Mucosa of descending colon (tissue), 3 donors: Measurements from ENCODE around the gene ZNF385D. TPM values are rescaled to one million over a fixed set of nuclear protein-coding genes. Genes with fewer than 3 reads are reported as not detected.

Source experiments
- ATAC-seq: fragments of 200-7000 bp; cut with Tn5 transposase; one replicate; pipeline ENCODE4 v1.9.1; 2020; ENCODE audit warnings: mild to moderate bottlenecking, moderate library complexity
- DNase-seq, 3 donors: peaks; one replicate each; pipeline ENCODE4 v3.0.0-alpha.2; 2020
- H3K36me3 ChIP-seq: fragments of 200-600 bp; one replicate; pipeline ENCODE4 v1.8.0; 2021; ENCODE audit warnings: low read depth, mild to moderate bottlenecking
- H3K4me1 ChIP-seq: fragments of 200-600 bp; one replicate; pipeline ENCODE4 v1.8.0; 2021; ENCODE audit warnings: low read depth, mild to moderate bottlenecking
- H3K4me3 ChIP-seq: fragments of 200-600 bp; one replicate; pipeline ENCODE4 v1.8.0; 2021; ENCODE audit warnings: mild to moderate bottlenecking
- H3K9me3 ChIP-seq: fragments of 200-600 bp; one replicate; pipeline ENCODE4 v1.8.0; 2021; ENCODE audit warnings: mild to moderate bottlenecking
- intact Hi-C, 2 donors: fragments of 100-400 bp; cut with DNase I in 1 of 2; cut with micrococcal nuclease in 1 of 2; formaldehyde crosslinking; loops; one replicate each; pipeline versions ENCODE4 v1.11.0 to v1.11.1; 2022; cut with DNase I, micrococcal nuclease
- total RNA-seq, 3 donors: library from RNA; stranded (reverse); fragmentation: NEBNext Ultra II Directional in 2 of 3; extraction: Animal tissue kit (Norgen Biotek cat#: 25700) in 2 of 3; gene quantifications; one replicate each; pipeline versions ENCODE4 v1.2.1 to v1.2.4, GENCODE V29; 2021 to 2023
- TF ChIP-seq, protein P1 (sequence below): fragments of 200-600 bp; IDR thresholded peaks from one replicate; pipeline ENCODE4 v1.8.0; 2022; ENCODE audit warnings: antibody characterized with exemption, mild to moderate bottlenecking
- donor health status: DM: no; HTN: no; CAD: no; lungs with moderate emphysema.
- donor health status: DM: no; HTN: no; CAD: no.
- donor health status: DM: no; HTN: yes; CAD: no.

ZNF385D gene
- total RNA-seq, 3 donors from 2014 or later, result 1.9 to 3.1 (median 2.8) TPM

DNA sequence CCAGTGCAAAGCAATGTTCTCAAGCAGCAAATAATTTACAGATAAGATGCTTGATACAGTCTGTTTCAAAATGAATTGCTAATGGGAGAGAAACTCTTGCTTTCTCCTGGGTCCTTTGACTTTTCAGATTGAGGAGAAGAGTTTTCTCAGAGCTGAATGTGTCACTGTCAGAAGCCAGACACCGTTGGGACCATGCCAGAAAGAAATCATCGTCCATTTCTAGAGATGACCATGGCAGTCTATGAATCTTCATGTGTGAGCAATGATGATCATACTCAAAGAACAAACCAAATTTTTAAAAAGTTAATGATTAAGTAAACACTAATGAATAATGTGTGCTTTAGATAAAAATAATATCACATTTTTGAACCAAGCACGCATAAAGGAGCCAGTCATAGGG is 77.6 kb downstream of the ZNF385D start:
- H3K4me1 ChIP-seq, result no peaks in the 10 kb centered on the region
- TF ChIP-seq, protein P1, sequence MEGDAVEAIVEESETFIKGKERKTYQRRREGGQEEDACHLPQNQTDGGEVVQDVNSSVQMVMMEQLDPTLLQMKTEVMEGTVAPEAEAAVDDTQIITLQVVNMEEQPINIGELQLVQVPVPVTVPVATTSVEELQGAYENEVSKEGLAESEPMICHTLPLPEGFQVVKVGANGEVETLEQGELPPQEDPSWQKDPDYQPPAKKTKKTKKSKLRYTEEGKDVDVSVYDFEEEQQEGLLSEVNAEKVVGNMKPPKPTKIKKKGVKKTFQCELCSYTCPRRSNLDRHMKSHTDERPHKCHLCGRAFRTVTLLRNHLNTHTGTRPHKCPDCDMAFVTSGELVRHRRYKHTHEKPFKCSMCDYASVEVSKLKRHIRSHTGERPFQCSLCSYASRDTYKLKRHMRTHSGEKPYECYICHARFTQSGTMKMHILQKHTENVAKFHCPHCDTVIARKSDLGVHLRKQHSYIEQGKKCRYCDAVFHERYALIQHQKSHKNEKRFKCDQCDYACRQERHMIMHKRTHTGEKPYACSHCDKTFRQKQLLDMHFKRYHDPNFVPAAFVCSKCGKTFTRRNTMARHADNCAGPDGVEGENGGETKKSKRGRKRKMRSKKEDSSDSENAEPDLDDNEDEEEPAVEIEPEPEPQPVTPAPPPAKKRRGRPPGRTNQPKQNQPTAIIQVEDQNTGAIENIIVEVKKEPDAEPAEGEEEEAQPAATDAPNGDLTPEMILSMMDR, result no peak
- intact Hi-C loops, result no loop called here
- ATAC-seq, result no peak
- H3K9me3 ChIP-seq, result no peaks in the 10 kb centered on the region
- H3K36me3 ChIP-seq, result no peaks in the 10 kb centered on the region
- no peak for DNase-seq
- no peak overlapping the region for H3K4me3 ChIP-seq

DNA sequence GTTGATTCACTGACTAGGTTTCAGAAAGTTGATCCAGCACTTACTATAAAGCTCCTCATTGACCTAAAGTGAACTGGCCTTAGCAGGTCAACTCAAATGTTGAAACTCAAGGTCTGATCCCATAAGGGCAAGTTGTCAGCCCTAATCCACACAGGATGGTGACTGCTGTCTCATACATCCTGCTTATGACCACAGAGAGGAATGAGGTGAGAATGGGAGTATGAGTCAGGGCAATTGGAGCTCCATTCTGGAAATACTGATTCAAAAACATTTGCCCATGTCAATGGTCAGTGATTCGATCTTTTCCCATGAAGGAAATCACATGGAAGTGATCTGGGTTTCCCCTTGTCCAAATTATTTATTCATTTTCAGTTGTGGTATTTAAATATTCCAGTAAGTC is 78.7 kb downstream of the ZNF385D start:
- ATAC-seq (no peak), DNase-seq (no peak)
- H3K4me1 ChIP-seq, result no peaks in the 10 kb centered on the region
- H3K9me3 ChIP-seq, result no peaks in the 10 kb centered on the region
- no peaks in the 10 kb centered on the region for H3K36me3 ChIP-seq
- TF ChIP-seq, protein P1, result no peak
- intact Hi-C loops, result no loop called here
- H3K4me3 ChIP-seq, result no peak overlapping the region

DNA sequence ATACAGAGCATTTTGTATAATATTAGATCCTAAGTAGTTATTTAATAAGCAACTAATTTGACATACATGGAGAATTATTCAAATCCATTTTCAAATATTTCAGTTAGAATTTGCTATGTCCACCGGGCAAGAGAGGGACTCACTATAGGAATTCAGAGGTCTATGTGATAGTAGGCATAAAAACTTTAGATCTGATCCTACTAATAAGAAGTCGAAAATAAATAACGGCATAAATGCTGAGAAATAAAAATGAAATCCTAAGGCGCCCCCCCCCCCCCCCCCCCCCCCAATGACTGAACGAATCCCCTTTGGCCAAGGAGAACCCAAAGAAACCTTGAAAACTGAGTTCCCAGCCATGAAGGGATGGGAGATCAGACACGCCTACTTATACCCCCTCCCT is 80.6 kb downstream of the ZNF385D start:
- Histone ChIP-seq H3K4me1 (no peaks in the 10 kb centered on the region), H3K36me3 (no peaks in the 10 kb centered on the region), H3K4me3 (no peak overlapping the region), H3K9me3 (no peaks in the 10 kb centered on the region)
- intact Hi-C loops, result no loop called here
- no peak for ATAC-seq
- TF ChIP-seq, protein P1, result no peak
- DNase-seq, result no peak

DNA sequence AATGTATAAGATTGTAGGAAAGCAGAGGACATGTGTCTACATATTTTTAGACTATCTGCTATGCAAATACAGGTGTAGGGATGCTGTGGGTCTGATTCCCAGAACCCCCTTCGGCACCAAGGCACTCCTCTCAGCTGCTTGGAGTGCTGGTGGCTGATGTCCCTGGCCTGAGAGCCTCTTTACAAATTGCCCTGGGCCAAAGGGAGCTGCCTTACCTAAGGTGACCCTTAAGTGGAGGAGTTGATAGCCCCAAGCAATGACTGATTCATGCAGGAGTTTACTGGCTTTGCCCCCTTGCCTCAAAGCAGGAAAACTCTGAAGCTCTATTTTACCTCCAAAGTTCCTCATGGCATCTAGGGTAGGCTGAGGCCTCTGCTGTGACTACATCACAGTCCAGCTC is 83.0 kb downstream of the ZNF385D start:
- no peaks in the 10 kb centered on the region for H3K36me3 ChIP-seq
- no peaks in the 10 kb centered on the region for H3K4me1 ChIP-seq
- no peaks in the 10 kb centered on the region for H3K9me3 ChIP-seq
- H3K4me3 ChIP-seq, result no peak overlapping the region
- intact Hi-C loops, result no loop called here
- ATAC-seq (no peak), DNase-seq (no peak)
- TF ChIP-seq, protein P1, result no peak

DNA sequence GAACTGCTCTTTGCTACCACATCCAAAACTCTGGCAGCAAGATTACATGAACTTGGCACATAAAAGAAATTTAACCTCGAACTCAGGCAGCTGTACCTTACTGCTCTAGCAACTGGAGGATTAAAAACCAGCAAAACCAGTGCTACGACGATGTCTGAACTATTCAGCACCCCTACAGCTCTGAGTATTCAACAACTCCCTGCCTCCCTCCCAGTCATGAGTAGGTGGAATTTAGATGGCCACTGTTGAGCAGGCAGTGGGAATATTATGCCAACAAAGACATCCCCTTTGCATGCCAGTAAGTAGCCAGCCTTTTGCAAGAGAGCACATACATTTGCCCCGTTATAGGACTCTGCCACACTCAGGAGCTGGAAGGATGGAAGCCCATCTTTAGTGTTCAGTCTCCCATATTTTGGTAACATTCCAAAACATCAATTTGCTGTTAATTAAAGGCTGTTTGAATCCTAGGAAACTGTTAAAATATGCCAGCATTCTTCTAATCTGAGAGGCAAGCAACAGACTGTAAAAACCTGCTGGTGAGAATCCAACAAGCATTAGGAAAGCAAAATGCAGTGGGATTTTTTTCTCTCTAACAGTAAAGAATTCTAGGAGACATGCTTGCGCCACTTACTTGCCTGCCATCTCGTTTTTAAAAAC is 85.4 kb downstream of the ZNF385D start:
- Histone ChIP-seq H3K36me3 (no peaks in the 10 kb centered on the region), H3K9me3 (no peaks in the 10 kb centered on the region), H3K4me1 (no peaks in the 10 kb centered on the region), H3K4me3 (no peak overlapping the region)
- ATAC-seq (no peak), DNase-seq (no peak)
- intact Hi-C loops, result no loop called here
- TF ChIP-seq, protein P1, result no peak

DNA sequence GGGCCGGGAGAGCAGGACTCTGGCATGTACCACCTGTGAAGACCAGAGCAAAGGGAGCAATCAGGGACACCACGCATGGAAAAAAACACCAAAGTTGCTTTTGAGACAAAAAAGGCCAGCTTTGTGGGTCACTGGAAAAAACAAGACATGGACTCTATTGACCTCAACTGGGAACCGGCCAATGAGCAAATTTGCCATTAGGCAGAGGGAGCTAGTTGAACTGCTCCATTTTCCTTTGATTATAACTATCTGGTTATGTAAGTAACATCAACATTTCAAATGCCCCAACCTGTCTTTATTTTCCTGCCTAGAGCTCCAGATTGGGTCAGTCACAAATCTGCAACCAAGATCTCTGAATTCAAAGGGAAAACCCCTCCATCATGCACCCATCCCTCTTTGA is 86.0 kb downstream of the ZNF385D start:
- DNase-seq (no peak), ATAC-seq (no peak)
- Histone ChIP-seq H3K36me3 (no peaks in the 10 kb centered on the region), H3K9me3 (no peaks in the 10 kb centered on the region), H3K4me3 (no peak overlapping the region), H3K4me1 (no peaks in the 10 kb centered on the region)
- intact Hi-C loops, result no loop called here
- TF ChIP-seq, protein P1, result no peak
